ENCODE measurements around the gene CDCA7L. TPM values are rescaled to one million over a fixed set of nuclear protein-coding genes. Genes with fewer than 3 reads are reported as not detected.
"Not testable (repeated sequence)": the region's sequence is repeated elsewhere in the genome, so short reads cannot be mapped to it uniquely, and the experiment has no call there.

CDCA7L gene
- total and polyA plus RNA-seq, 3 donors from 2014 or later, result 39.9 to 47.1 (median 46.1) TPM

GRCh38 chr7:21868576-21868850, 77.2 kb downstream of the CDCA7L start:
- H3K4me3 ChIP-seq, result no peak overlapping the region
- no peaks in the 10 kb centered on the region for H3K4me1 ChIP-seq
- DNase-seq, result no peak
- no peaks in the 10 kb centered on the region for H3K9me3 ChIP-seq
- no peak for TF ChIP-seq POLR2A (IDR thresholded peaks at IDR 0.05)
- TF ChIP-seq, protein P1, sequence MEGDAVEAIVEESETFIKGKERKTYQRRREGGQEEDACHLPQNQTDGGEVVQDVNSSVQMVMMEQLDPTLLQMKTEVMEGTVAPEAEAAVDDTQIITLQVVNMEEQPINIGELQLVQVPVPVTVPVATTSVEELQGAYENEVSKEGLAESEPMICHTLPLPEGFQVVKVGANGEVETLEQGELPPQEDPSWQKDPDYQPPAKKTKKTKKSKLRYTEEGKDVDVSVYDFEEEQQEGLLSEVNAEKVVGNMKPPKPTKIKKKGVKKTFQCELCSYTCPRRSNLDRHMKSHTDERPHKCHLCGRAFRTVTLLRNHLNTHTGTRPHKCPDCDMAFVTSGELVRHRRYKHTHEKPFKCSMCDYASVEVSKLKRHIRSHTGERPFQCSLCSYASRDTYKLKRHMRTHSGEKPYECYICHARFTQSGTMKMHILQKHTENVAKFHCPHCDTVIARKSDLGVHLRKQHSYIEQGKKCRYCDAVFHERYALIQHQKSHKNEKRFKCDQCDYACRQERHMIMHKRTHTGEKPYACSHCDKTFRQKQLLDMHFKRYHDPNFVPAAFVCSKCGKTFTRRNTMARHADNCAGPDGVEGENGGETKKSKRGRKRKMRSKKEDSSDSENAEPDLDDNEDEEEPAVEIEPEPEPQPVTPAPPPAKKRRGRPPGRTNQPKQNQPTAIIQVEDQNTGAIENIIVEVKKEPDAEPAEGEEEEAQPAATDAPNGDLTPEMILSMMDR (IDR thresholded peaks at IDR 0.05), result no peak
- intact Hi-C loops (cut with DNase I; ENCODE audit: low total_unique reads), result no loop called here
- H3K27me3 ChIP-seq, result no peaks in the 10 kb centered on the region
- H3K27ac ChIP-seq, result no peak overlapping the region
- WGBS, 2 donors, result 66 to 74% methylated on average over 3 of the region's 3 CpGs
- H3K36me3 ChIP-seq (ENCODE audit: low read depth, missing control alignments), result no peaks in the 10 kb centered on the region

- DNase-seq, result no peak
- 70 to 75% methylated on average over 8 of the region's 8 CpGs for WGBS, 2 donors
Observed at GRCh38 chr7:21867816-21868575, 77.7 kb downstream of the CDCA7L start.

GRCh38 chr7:21867226-21867625, 78.5 kb downstream of the CDCA7L start:
- Histone ChIP-seq H3K36me3 (ENCODE audit: low read depth, missing control alignments) (no peaks in the 10 kb centered on the region), H3K4me1 (no peaks in the 10 kb centered on the region), H3K9me3 (no peaks in the 10 kb centered on the region), H3K27me3 (no peaks in the 10 kb centered on the region), H3K4me3 (no peak overlapping the region), H3K27ac (no peak overlapping the region)
- intact Hi-C loops (cut with DNase I; ENCODE audit: low total_unique reads), result no loop called here
- TF ChIP-seq, protein P1 (IDR thresholded peaks at IDR 0.05), result no peak
- no peak for TF ChIP-seq POLR2A (IDR thresholded peaks at IDR 0.05)
- no peak for DNase-seq

More at GRCh38 chr7:21867816-21868575, 77.7 kb downstream of the CDCA7L start:
- Histone ChIP-seq H3K36me3 (ENCODE audit: low read depth, missing control alignments) (no peaks in the 10 kb centered on the region), H3K27me3 (no peaks in the 10 kb centered on the region), H3K9me3 (no peaks in the 10 kb centered on the region), H3K27ac (no peak overlapping the region), H3K4me1 (no peaks in the 10 kb centered on the region), H3K4me3 (no peak overlapping the region)
- no peak for TF ChIP-seq POLR2A (IDR thresholded peaks at IDR 0.05)
- TF ChIP-seq, protein P1 (IDR thresholded peaks at IDR 0.05), result no peak
- intact Hi-C loops (cut with DNase I; ENCODE audit: low total_unique reads), result no loop called here

DNA sequence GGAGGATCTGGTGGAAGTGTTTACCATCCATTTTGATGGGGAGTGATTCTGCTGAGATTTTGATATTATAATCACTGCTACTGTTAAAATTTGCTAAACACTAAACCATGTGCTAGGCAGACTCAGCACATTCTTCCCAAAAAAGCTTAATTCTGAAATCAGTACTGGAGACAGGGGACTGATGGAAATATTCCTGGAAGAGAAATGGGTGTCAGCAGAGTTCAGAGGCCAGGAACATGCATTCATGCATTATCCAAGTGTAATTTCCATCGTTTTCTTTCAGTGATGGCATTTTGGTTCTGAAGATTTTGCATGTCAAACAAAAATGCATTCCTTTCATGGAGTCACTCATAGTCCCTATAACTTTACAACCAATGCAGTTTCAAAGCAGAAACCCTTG, 79.0 kb downstream of the CDCA7L start:
- Histone ChIP-seq H3K4me1 (no peaks in the 10 kb centered on the region), H3K27ac (no peak overlapping the region), H3K27me3 (no peaks in the 10 kb centered on the region), H3K36me3 (ENCODE audit: low read depth, missing control alignments) (no peaks in the 10 kb centered on the region), H3K9me3 (no peaks in the 10 kb centered on the region), H3K4me3 (no peak overlapping the region)
- intact Hi-C loops (cut with DNase I; ENCODE audit: low total_unique reads), result no loop called here
- no peak for DNase-seq
- 64 to 86% methylated on average over 1 of the region's 1 CpG for WGBS, 2 donors
- TF ChIP-seq POLR2A (IDR thresholded peaks at IDR 0.05), result no peak
- TF ChIP-seq, protein P1 (IDR thresholded peaks at IDR 0.05), result no peak

DNA sequence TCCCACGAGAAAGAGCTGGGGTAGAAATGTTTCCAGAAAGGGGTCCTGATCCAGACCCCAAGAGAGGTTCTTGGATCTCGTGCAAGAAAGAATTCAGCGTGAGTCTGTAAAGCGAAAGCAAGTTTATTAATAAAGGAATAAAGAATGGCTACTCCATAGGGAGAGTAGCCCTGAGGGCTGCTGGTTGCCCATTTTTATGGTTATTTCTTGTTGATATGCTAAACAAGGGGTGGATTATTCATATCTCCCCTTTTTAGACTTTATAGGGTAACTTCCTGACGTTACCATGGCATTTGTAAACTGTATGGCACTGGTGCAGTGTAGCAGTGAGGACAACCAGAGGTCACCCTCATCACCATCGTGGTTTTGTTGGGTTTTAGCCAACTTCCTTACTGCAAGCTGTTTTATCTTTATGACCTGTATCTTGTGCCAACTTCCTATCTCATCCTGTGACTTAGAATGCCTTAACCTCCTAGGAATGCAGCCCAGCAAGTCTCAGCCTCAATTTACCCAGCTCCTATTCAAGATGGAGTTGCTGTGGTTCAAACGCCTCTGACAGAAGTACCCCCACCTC, 80.0 kb downstream of the CDCA7L start:
- H3K27ac ChIP-seq; H3K4me1 ChIP-seq; intact Hi-C loops (cut with DNase I; ENCODE audit: low total_unique reads); DNase-seq; H3K9me3 ChIP-seq; H3K36me3 ChIP-seq (ENCODE audit: low read depth, missing control alignments); H3K27me3 ChIP-seq; H3K4me3 ChIP-seq: not testable (repeated sequence)
- WGBS, 2 donors, result 76 to 78% methylated on average over 7 of the region's 7 CpGs

Measured in testis (tissue), 3 donors.